Gastroesophageal sphincter (tissue), 3 donors: ENCODE measurements around the gene NOC2L.
"Not testable (repeated sequence)": the region's sequence is repeated elsewhere in the genome, so short reads cannot be mapped to it uniquely, and the experiment has no call there.

Source experiments
- CTCF ChIP-seq, 4 experiments: fragments of 200-600 bp in 2 of 4; fragments of 450-650 bp in 2 of 4; sonication (generic) in 1 of 4; IDR thresholded peaks; one replicate each; pipeline ENCODE4 v1.5.1; 2017 to 2019; ENCODE audit warnings: antibody characterized with exemption in 4 of 4, mild to moderate bottlenecking in 2 of 4, moderate library complexity in 2 of 4
- POLR2AphosphoS5 ChIP-seq: sonication (generic); formaldehyde crosslinking; IDR thresholded peaks from one replicate; pipeline ENCODE4 v1.6.1; 2017; ENCODE audit warnings: antibody characterized with exemption

GRCh38 chr1:988061-988460 is 29.0 kb upstream of the NOC2L start:
- not testable (repeated sequence) for TF ChIP-seq CTCF (IDR thresholded peaks at IDR 0.05); POLR2AphosphoS5
